GM18511 (cell line): ENCODE results near the gene WASHC2A.
"Not testable (repeated sequence)": the region's sequence is repeated elsewhere in the genome, so short reads cannot be mapped to it uniquely, and the experiment has no call there.

Experiments used
- ATAC-seq: cut with Tn5 transposase; IDR thresholded peaks from one replicate; pipeline ENCODE4 v1.9.1; 2021; ENCODE audit warnings: mild to moderate bottlenecking, moderate library complexity; ENCODE audit not compliant: unreplicated experiment

Gene WASHC2A, protein sequence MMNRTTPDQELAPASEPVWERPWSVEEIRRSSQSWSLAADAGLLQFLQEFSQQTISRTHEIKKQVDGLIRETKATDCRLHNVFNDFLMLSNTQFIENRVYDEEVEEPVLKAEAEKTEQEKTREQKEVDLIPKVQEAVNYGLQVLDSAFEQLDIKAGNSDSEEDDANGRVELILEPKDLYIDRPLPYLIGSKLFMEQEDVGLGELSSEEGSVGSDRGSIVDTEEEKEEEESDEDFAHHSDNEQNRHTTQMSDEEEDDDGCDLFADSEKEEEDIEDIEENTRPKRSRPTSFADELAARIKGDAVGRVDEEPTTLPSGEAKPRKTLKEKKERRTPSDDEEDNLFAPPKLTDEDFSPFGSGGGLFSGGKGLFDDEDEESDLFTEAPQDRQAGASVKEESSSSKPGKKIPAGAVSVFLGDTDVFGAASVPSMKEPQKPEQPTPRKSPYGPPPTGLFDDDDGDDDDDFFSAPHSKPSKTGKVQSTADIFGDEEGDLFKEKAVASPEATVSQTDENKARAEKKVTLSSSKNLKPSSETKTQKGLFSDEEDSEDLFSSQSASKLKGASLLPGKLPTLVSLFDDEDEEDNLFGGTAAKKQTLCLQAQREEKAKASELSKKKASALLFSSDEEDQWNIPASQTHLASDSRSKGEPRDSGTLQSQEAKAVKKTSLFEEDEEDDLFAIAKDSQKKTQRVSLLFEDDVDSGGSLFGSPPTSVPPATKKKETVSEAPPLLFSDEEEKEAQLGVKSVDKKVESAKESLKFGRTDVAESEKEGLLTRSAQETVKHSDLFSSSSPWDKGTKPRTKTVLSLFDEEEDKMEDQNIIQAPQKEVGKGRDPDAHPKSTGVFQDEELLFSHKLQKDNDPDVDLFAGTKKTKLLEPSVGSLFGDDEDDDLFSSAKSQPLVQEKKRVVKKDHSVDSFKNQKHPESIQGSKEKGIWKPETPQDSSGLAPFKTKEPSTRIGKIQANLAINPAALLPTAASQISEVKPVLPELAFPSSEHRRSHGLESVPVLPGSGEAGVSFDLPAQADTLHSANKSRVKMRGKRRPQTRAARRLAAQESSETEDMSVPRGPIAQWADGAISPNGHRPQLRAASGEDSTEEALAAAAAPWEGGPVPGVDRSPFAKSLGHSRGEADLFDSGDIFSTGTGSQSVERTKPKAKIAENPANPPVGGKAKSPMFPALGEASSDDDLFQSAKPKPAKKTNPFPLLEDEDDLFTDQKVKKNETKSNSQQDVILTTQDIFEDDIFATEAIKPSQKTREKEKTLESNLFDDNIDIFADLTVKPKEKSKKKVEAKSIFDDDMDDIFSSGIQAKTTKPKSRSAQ (N-terminal part only)

GRCh38 chr10:50067546-50068351 is at the start of gene WASHC2A:
WASHC2A (plus strand) TSS chr10:50067954; CDS start chr10:50068006, 52 bp downstream.
- peak; percentile 97 for ATAC-seq

- ATAC-seq = not testable (repeated sequence)
Observed at GRCh38 chr10:50019279-50019678, 48.5 kb upstream of the WASHC2A start.

- not testable (repeated sequence) for ATAC-seq
Observed at GRCh38 chr10:50020451-50021024, 47.2 kb upstream of the WASHC2A start.

- ATAC-seq = no peak
Observed at GRCh38 chr10:50021646-50022045, 46.1 kb upstream of the WASHC2A start.

GRCh38 chr10:50024716-50025383 is 42.9 kb upstream of the WASHC2A start:
- not testable (repeated sequence) for ATAC-seq

GRCh38 chr10:50025627-50026026 is 42.1 kb upstream of the WASHC2A start:
- ATAC-seq = no peak

- ATAC-seq = no peak
Observed at GRCh38 chr10:50027195-50027594, 40.6 kb upstream of the WASHC2A start.

GRCh38 chr10:50033481-50033880 is 34.3 kb upstream of the WASHC2A start:
- no peak for ATAC-seq

GRCh38 chr10:50035337-50035736 is 32.4 kb upstream of the WASHC2A start:
- ATAC-seq = not testable (repeated sequence)

DNA sequence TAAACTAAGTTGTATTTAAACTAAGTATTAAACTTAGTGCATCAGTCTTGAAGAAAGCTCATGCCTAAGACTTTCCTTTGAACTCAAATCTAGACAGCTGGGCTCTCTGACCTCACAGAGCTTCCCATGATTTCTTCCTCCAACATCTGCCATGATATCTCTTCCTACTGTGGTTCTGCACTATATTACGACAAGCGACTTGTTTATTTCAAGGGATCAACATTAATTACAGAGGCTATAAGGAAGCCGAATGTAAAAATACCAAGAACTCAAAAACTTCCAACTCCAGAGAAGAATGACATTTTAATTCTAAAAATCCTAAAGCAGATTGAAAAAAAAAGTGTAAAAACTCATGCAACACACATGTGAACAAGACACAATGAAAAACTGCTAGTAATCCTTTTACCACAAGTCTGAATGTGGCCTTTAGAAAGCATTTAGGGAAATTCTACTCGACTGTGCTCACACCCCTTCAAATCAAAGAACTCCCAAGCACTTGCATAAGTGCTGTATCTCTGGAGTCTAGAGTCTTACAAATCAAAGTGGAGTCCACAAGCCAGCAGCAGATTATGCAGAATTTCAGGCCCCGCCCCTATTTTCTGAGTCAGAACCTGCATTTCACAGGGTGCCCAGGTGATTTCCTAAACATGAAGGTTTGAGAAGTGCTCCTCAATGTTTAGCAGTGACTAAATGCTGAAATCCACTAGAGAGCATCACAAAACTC is 22.7 kb upstream of the WASHC2A start:
- no peak for ATAC-seq

GRCh38 chr10:50046457-50046856 is 21.3 kb upstream of the WASHC2A start:
- ATAC-seq = not testable (repeated sequence)

DNA sequence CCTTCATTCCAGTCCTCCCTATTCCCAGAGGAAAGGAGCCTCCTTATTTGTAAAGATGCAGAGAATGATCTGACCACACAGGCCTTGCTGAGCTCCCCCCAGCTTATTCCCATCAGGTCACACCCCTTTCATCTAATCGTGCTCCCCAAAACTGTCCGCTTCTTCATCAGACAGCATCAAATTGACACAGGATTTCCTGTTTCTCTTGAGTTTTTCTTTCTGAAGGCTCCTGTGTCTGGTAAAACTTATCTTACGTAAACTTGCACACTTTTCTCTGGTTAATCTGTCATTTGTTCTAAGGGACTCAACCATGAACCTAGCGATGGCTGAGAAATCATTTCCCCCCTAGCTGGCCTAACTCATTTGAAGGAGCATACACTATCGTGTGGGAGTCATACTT is 20.2 kb upstream of the WASHC2A start:
- not testable (repeated sequence) for ATAC-seq

GRCh38 chr10:50051995-50052660 is 15.6 kb upstream of the WASHC2A start:
- peak; percentile 68 for ATAC-seq

GRCh38 chr10:50052778-50053376 is 14.9 kb upstream of the WASHC2A start:
- peak; percentile 26 for ATAC-seq

DNA sequence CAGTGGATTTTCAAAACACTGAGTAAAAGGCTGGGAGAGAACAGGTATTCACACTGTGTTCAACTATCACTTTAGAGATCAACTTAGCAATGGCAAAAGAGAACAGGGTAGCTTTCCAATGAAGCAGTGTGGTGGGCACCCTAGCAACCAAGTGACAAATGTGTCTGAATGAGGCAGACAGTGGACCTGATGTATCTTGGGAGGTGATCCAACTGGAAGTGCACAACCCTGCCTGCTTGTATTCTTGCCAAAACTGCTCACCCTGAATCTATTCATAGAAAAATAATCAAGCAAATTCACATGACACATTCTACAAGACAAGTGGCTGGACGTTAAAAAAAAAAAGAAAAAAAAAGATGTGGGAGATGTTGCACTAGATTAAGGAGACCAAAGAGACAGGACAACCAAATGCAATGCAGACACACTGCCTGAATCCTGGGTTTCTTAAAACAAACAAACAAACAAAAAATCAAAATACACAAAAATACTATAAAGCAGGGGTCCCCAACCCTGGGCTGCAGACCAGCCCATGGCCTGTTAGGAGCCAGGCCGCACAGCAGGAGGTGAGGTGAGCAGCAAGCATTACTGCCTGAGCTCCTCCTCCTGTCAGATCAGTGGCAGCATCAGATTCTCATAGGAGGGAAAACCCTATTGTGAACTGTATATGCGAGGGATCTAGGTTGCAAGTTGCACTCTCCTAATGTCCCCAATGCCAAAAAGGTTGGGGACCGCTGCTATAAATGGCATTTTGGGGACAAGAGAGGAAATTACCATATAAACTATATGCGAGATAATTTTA is 12.1 kb upstream of the WASHC2A start:
- ATAC-seq = not testable (repeated sequence)

DNA sequence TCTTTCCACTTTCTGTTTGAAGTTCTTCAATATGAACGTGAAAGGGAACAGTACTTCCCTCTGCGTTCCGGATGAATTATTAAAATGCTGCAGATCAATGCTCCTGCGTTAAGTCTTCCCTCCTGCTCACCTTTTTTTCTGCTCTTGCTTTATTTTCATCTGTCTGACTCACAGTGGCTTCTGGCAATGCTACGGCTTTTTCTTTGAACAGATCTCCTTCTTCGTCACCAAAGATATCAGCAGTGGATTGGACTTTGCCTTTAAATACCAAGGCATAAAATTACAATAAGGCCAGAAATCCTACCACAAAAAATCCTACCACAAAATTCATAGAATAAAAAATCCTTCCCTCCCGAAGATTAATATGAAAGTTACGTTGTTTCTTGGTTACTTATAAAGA is 11.1 kb upstream of the WASHC2A start:
- ATAC-seq = not testable (repeated sequence)

DNA sequence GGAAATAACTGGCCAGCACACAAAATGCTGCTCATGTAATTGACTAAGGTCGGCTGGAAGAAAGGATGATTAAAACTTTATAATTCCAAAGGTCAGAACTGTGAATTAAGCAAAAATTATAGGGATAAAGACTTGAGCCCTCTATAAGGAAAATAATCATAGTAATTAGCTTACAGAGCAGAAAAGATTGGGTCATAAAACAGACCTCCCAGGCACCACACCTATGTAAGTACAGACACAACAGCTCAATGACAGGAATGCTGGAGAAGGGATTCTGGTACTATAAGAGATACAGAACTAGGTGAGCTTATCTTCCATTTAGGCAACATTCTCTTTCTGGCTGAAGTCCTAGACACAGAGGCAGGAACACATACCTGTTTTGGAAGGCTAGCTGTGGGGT is 9.0 kb upstream of the WASHC2A start:
- ATAC-seq = not testable (repeated sequence)
